OCI-LY3 (cell line): ENCODE data around the gene CLDN14.

Experiments used
- H2AFZ ChIP-seq: fragments of 200-600, 300-600 bp; shearing (Covaris generic); 2 replicates; pipeline ENCODE4 v1.6.0; 2014; ENCODE audit warnings: antibody characterized with exemption, low read depth, low read length
- H3K27ac ChIP-seq: fragments of 200-600, 300-600 bp; sonication (generic); 2 replicates; pipeline ENCODE4 v1.5.1; 2014; ENCODE audit warnings: mild to moderate bottlenecking, low read length, moderate library complexity, mixed read lengths
- H3K27me3 ChIP-seq: fragments of 200-600, 300-600 bp; sonication (generic); 2 replicates; pipeline ENCODE4 v1.6.1; 2014; ENCODE audit warnings: low read depth, low read length, mixed read lengths
- H3K36me3 ChIP-seq: fragments of 200-600, 300-600 bp; sonication (generic); replicated peaks from 2 replicates; pipeline ENCODE3; 2014; ENCODE audit warnings: low read depth, low read length, mixed read lengths
- H3K4me1 ChIP-seq: fragments of 300-600, 200-600 bp; sonication (generic); 2 replicates; pipeline ENCODE4 v1.6.1; 2014; ENCODE audit warnings: low read length, mixed read lengths
- H3K4me2 ChIP-seq: fragments of 200-600, 300-600 bp; sonication (generic); 2 replicates; pipeline ENCODE4 v1.6.1; 2014; ENCODE audit warnings: low read length, mixed read lengths
- H3K4me3 ChIP-seq: fragments of 300-600, 200-600 bp; sonication (generic); 2 replicates; pipeline ENCODE4 v1.5.1; 2014; ENCODE audit warnings: antibody characterized with exemption, mild to moderate bottlenecking, low read length, moderate library complexity
- H3K79me2 ChIP-seq: fragments of 300-600, 200-600 bp; shearing (Covaris generic); 2 replicates; pipeline ENCODE4 v1.6.1; 2014; ENCODE audit warnings: mild to moderate bottlenecking, low read length, mixed read lengths
- H3K9ac ChIP-seq: fragments of 300-600, 200-600 bp; shearing (Covaris generic); 2 replicates; pipeline ENCODE4 v1.6.0; 2014; ENCODE audit warnings: mild to moderate bottlenecking, low read length, moderate library complexity
- H3K9me3 ChIP-seq: fragments of 200-600, 300-600 bp; shearing (Covaris generic); 2 replicates; pipeline ENCODE4 v1.6.1; 2014; ENCODE audit warnings: low read length, mixed read lengths; ENCODE audit not compliant: insufficient read depth
- H4K20me1 ChIP-seq: fragments of 200-600, 300-600 bp; sonication (generic); 2 replicates; pipeline ENCODE4 v1.6.1; 2016; ENCODE audit warnings: low read length, mixed read lengths; ENCODE audit not compliant: insufficient read depth
- EZH2phosphoT487 ChIP-seq: fragments of 200-600 bp; shearing (Covaris generic); IDR thresholded peaks from 2 replicates; pipeline ENCODE4 v1.6.1; 2018; ENCODE audit warnings: antibody characterized with exemption, mixed run types, low read depth
- TF ChIP-seq, protein P1 (sequence below): fragments of 200-600, 300-600 bp; sonication (generic); IDR thresholded peaks from 2 replicates; pipeline ENCODE4 v1.5.1; 2014; ENCODE audit warnings: antibody characterized with exemption, low read length, low read depth

Gene CLDN14

DNA sequence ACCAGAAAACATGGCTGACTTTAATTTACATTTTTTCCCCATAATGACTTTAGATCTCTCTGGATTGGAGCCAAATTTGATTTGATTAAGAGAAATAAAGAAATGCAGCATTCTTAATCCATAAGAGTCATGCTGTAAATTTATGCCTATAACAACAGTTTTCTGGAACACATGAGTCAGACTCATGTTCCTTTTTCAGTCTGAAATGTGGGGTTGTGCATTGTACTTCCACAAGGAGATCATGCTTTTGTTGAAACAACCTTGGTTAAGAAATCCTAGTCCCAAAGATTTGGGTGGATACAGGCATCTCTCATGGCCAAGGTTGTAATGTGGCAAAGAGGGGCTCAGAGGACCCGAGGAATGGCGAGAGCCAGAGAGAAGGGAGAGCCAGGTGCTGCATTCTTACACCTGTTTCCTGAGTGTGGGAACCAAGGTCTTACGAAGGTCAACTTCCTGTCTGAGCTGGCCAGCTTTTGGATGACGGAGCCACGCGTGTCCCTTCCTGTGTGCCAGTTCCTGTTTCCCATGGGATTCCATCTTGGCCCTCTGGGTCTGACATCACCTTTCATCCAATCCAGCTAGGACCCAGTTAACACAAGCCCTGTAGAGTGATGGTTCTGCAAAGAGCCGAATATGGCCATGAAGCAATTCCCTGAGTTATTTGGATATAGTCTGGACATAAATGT, 23.1 kb downstream of the CLDN14 start:
- Histone ChIP-seq H3K4me2 (no peak overlapping the region), H3K27ac (no peak overlapping the region), H3K27me3 (no peaks in the 10 kb centered on the region), H3K9ac (no peak overlapping the region), H2AFZ (no peak overlapping the region), H3K4me1 (no peaks in the 10 kb centered on the region), H3K9me3 (no peaks in the 10 kb centered on the region), H4K20me1 (no peaks in the 10 kb centered on the region), H3K36me3 (no peaks in the 10 kb centered on the region), H3K79me2 (no peaks in the 10 kb centered on the region), H3K4me3 (no peak overlapping the region)
- no peak for TF ChIP-seq EZH2phosphoT487

DNA sequence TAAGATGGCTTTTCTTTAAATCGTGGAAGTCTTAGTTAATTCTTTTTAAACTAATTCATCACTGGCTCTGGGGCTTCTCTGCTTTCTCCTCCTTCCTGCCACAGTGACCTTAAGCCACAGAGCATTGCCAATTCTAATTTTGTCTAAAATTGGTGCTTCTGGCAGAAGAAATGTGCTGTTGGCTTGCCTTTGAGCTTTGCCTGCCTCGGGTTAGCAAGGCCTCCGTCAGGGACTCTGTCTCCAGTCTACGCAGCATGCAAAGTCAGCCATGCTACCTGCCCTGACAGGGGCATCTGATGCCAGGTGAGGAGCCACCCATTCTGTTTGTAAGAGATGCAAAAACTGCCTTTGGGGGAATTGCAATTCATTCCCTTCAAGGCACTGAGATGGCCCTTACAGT, 25.2 kb downstream of the CLDN14 start:
- TF ChIP-seq, protein P1, sequence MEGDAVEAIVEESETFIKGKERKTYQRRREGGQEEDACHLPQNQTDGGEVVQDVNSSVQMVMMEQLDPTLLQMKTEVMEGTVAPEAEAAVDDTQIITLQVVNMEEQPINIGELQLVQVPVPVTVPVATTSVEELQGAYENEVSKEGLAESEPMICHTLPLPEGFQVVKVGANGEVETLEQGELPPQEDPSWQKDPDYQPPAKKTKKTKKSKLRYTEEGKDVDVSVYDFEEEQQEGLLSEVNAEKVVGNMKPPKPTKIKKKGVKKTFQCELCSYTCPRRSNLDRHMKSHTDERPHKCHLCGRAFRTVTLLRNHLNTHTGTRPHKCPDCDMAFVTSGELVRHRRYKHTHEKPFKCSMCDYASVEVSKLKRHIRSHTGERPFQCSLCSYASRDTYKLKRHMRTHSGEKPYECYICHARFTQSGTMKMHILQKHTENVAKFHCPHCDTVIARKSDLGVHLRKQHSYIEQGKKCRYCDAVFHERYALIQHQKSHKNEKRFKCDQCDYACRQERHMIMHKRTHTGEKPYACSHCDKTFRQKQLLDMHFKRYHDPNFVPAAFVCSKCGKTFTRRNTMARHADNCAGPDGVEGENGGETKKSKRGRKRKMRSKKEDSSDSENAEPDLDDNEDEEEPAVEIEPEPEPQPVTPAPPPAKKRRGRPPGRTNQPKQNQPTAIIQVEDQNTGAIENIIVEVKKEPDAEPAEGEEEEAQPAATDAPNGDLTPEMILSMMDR = no peak
- no peak for TF ChIP-seq EZH2phosphoT487
- H3K27ac ChIP-seq = no peak overlapping the region

DNA sequence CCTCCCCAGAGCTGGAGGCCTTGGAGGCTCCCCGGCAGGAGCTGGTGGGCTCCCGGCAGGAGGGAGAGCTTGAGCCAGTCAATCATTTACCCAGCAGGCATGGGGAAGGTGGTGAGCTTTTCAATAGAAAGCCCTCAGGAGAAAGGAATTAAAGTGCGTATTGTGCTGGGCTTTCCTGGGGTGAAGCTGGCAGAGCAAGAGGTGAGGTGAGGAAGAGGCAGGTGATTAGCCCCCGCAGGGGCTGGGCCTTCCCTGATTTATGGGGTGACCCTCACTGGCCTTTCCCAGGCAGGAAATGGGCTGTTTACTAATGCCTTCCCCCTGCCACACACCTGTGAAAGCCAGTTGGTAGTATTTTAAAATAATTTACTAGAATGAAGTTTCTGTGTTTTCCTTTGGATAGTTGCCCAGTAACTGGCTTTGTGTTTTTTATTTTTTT, 25.8 kb downstream of the CLDN14 start:
- Histone ChIP-seq H4K20me1 (no peaks in the 10 kb centered on the region), H3K9ac (no peak overlapping the region), H3K36me3 (no peaks in the 10 kb centered on the region), H3K4me1 (no peaks in the 10 kb centered on the region), H3K4me2 (no peak overlapping the region), H3K9me3 (no peaks in the 10 kb centered on the region), H3K27me3 (no peaks in the 10 kb centered on the region), H2AFZ (no peak overlapping the region), H3K27ac (no peak overlapping the region), H3K79me2 (no peaks in the 10 kb centered on the region), H3K4me3 (no peak overlapping the region)
- TF ChIP-seq EZH2phosphoT487 = no peak
- TF ChIP-seq, protein P1 = no peak

More for the DNA sequence above, 25.2 kb downstream of the CLDN14 start:
- no peaks in the 10 kb centered on the region for H3K9me3 ChIP-seq
- H3K9ac ChIP-seq = no peak overlapping the region
- H2AFZ ChIP-seq = no peak overlapping the region
- H3K4me1 ChIP-seq = no peaks in the 10 kb centered on the region
- H3K36me3 ChIP-seq = no peaks in the 10 kb centered on the region
- H3K79me2 ChIP-seq = no peaks in the 10 kb centered on the region
- H3K27me3 ChIP-seq = no peaks in the 10 kb centered on the region
- no peak overlapping the region for H3K4me2 ChIP-seq
- no peaks in the 10 kb centered on the region for H4K20me1 ChIP-seq
- no peak overlapping the region for H3K4me3 ChIP-seq

DNA sequence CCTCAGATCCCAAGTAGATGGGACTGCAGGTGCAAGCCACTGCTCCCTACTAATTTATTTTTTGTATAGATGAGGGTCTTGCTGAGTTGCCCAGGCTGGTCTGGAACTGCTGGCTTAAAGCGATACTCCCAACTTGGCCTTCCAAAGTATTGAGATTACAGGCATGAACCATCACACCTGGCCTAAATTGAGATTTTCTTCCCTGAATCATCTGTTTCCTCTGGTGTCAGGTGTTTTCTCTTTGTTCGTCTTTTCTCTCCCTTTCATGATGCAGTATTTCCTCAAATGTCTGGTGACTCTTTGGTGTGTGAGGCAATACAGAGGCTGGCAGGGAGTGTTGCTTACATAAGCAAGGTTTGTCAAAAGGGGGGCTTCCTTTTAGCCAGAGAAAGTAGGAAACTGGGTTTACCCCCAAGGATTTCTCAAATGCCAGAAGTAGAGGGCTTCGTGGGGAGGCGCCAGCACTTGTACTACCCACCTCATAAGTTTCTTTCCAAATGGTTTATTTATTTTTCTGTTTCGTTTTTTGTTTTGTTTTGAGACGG, 27.6 kb downstream of the CLDN14 start:
- no peak overlapping the region for H3K27ac ChIP-seq
- TF ChIP-seq, protein P1 = no peak
- TF ChIP-seq EZH2phosphoT487 = no peak
- H3K36me3 ChIP-seq = no peaks in the 10 kb centered on the region
- no peaks in the 10 kb centered on the region for H3K79me2 ChIP-seq
- H3K9ac ChIP-seq = no peak overlapping the region
- no peaks in the 10 kb centered on the region for H4K20me1 ChIP-seq
- H2AFZ ChIP-seq = no peak overlapping the region
- no peak overlapping the region for H3K4me3 ChIP-seq
- no peak overlapping the region for H3K4me2 ChIP-seq
- H3K9me3 ChIP-seq = no peaks in the 10 kb centered on the region
- H3K27me3 ChIP-seq = no peaks in the 10 kb centered on the region
- H3K4me1 ChIP-seq = no peaks in the 10 kb centered on the region
